Retinal pigment epithelial cell (primary cell): ENCODE measurements around the gene EIF3I.
A peak's percentile ranks its signal among the peaks of the same experiment; 100 is the strongest.

Source experiments
- DNase-seq: peaks from one replicate; pipeline ENCODE4 v3.0.0-alpha.2; 2010; ENCODE audit warnings: low read depth
- H3K4me3 ChIP-seq: 2 replicates; pipeline ENCODE4 v1.5.1; 2011; ENCODE audit warnings: mild to moderate bottlenecking, low read length, control low read depth, moderate library complexity
- CTCF ChIP-seq: conservative IDR thresholded peaks from 2 replicates; pipeline ENCODE4 v1.5.1; 2011; ENCODE audit warnings: low read depth, low read length, control low read depth, inconsistent platforms

The EIF3I gene

DNA sequence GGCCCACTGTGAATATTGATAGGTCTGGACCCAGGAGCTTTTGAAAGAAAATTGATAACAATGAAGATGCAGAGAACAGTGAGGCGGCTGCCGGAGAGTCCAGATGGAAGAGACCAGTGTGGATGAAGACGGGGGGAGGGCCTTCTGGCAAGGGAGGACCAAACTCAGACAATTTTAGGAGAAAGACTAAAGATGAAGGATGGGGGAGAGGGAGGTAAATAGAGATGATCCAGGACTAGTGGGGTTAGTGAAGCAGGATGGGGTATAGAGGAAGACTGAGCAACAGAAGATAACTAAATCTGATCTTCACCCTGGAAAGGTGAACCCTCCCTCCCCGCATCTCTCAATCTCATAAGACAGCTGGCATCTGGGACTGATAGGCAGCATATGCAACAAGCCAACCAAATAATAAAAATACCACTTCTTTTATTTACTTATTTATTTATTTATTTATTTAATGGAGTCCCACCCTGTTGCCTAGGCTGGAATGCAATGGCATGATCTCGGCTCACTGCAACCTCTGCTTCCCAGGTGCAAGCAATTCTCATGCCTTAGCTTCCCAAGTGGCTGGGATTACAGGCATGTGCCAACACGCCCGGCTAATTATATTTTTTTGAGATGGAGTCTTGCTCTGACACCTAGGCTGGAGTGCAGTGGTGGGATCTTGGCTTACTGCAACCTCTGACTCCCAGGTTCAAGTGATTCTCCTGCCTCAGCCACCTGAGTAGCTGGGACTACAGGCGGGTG is 10.5 kb downstream of the EIF3I start:
- no peak overlapping the region for H3K4me3 ChIP-seq
- no peak for DNase-seq
- no peak for TF ChIP-seq CTCF

DNA sequence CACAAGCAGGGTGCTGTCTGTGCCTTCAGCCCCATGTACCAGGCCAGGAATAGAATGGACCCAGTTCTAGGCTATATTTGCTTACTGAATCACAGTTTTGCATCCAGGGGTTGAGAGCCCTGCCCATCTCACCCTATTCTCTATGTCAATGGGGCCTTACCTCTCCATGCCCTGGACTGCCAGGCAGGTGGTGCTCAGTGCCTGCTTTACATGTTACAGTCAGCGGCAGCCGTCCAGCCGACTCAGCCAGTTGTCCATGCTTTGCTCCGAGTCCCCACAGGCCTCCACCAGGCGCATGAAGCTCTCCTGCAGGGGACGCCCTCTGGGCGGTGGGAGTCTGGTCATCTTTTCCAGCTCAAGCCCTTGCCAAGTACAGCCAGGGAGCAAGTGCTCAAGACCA is 12.6 kb downstream of the EIF3I start:
- no peak for TF ChIP-seq CTCF
- no peak overlapping the region for H3K4me3 ChIP-seq
- DNase-seq = no peak

DNA sequence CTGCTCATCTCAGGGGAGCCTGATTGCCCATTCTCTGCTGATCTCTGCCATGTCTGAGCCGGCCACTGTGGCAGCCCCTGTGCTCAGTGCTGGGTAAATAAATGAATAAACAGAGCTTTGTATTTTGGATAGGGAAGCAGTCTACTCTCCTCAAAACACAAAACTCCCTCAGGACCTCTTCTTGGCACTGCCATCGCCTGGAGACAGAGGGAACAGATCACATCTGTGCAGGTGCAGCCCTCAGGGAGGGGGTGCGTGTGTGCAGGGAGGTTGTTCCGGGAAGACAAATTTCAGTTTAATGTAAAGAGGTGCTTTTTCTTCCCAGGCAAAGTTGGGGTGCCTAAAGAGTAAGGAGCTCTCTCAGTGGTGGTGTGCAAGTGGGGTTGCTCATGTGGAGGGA is 17.1 kb downstream of the EIF3I start:
- no peak overlapping the region for H3K4me3 ChIP-seq
- TF ChIP-seq CTCF = no peak
- no peak for DNase-seq

DNA sequence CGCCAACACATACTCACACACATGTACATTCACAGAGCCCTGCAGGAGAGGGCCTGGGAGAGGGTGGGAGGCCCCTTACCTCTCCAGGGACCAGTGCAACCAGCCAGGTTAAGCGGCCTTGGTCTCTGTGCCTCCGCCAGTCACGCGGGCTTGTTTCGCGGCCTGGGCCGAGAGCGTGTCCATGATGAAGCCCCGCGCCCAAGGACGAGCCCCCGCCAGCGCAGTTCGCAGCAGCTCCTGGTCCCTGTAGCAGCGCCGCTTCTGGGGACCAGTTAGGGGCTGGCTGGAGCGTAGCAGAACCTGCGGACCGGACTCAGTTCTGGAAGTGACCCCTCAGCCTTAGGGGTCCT is 17.6 kb downstream of the EIF3I start:
- no peak for TF ChIP-seq CTCF
- no peak for DNase-seq
- H3K4me3 ChIP-seq = peak overlapping the region; percentile 56

- DNase-seq = no peak
- H3K4me3 ChIP-seq = peak overlapping the region; percentile 56
- peak; percentile 29 for TF ChIP-seq CTCF
Observed at GRCh38 chr1:32240140-32240951, 18.1 kb downstream of the EIF3I start.

- no peak for TF ChIP-seq CTCF
- no peak for DNase-seq
- H3K4me3 ChIP-seq = peak overlapping the region; percentile 56
Observed at GRCh38 chr1:32241001-32241763, 19.0 kb downstream of the EIF3I start.
